Skeletal muscle cell (primary cell): ENCODE data around the gene PCMT1.
"Not testable (repeated sequence)": the region's sequence is repeated elsewhere in the genome, so short reads cannot be mapped to it uniquely, and the experiment has no call there.

Source experiments
- DNase-seq: peaks from one replicate; pipeline ENCODE4 v3.0.0-alpha.2; 2010; ENCODE audit warnings: low read depth
- H3K4me3 ChIP-seq: 2 replicates; pipeline ENCODE4 v1.5.1; 2011; ENCODE audit warnings: low read depth, mild to moderate bottlenecking, control low read depth, low read length, moderate library complexity

The PCMT1 gene

DNA sequence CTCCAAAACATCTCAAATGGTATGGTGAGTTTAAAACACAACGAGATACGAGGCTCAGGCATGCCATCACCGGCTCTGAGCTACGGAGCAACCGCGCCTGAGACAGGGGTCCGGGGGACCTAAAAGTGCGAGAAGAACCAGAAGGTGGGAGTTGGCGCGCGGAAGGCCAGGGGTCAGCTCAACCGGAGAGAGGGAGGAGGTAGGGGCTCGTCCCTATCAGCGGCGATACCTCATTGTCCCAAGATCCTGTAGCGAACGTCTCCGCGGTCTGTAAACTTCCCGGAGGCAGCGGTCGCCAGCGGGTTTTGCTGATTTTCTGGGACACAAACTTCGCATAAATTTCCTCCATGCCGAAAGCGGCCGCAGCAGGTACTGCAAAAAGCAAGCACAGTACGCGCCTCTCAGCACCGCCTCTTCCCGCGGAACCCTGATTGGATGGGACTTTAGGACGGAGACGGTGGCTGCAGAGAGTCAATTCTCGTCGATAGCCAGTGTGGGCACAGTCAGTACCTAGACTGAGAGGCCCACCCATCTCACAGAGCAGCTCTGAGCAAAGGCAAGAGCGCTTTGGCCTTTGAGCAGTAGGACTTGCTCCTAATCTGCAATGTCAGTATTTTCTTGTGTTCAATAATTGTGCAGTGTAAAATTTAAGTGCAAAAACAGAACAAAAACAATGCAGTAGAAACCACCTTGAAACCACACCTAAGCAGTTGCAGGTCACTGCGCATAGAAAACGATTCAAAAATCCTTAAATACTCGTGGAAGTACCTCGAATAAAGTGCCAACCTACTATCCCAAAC lies 3.2 kb upstream of the PCMT1 start, which contains the start of gene NUP43:
NUP43 (minus strand) TSS at position 383 of the 800 bp plus-strand sequence; CDS start at position 349, 34 bp downstream.
- DNase-seq, result peak; percentile 82
- peak within 1 kb of the TSS; percentile 94 for H3K4me3 ChIP-seq

GRCh38 chr6:149749082-149749593 lies 403 bp upstream of the PCMT1 start:
- peak overlapping the region; percentile 100 for H3K4me3 ChIP-seq
- DNase-seq, result not testable (repeated sequence)

GRCh38 chr6:149750136-149750609 lies 632 bp downstream of the PCMT1 start:
- no peak for DNase-seq
- peak overlapping the region; percentile 100 for H3K4me3 ChIP-seq

GRCh38 chr6:149751239-149751638 lies 1.7 kb downstream of the PCMT1 start:
- DNase-seq, result no peak
- H3K4me3 ChIP-seq, result no peak overlapping the region

DNA sequence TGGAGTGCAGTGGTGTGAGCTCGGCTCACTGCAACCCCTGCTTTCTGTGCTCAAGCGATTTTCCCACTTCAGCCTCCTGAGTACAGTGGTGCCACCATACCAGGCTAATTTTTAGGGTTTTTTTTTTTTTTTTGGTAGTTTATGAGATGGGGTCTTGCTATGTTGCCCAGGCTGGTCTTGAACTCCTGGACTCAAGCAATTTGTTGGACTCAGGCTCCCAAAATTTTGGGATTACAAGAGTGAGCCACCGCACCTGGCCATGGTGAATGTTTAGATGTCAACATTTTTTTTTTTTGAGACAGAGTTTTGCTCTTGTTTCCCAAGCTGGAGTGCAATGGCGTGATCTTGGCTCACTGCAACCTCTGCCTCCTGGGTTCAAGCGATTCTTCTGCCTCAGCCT lies 2.4 kb downstream of the PCMT1 start:
- DNase-seq, H3K4me3 ChIP-seq: not testable (repeated sequence)

DNA sequence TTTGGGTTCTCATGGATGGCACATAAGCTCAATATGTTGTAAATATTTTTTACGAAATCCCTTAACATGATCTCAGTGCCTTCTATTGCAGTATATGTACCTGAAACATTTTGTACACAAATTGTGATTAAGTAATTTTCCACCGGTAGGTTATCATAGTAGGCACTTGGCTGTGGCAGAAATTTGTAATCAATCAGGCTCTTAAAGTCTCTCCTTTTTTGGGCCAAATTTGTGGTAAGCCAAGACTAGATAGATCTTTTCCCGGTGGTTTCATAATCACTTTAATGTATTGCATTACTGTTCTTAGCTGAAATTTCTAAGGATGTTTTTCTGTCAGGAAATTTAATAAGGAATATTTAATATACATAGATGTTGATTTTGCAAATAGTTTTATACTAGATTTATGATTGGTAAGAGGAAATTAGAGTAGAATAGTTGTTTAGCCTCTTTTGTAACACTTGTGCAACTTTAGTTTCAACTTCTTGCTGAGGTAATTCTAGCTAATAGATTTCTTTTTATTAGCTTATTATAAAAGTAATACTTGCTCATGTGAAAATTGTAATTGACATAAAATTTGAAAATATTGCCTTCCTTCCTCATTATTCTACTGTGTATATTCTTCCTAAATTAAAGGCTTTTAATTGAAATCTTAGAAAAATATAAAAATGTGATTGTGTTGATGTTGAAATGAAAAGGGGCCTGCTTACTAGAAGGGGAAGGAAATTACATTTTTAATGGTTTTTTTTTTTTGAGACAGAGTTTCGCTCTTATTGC lies 3.2 kb downstream of the PCMT1 start:
- DNase-seq, result no peak
- no peak overlapping the region for H3K4me3 ChIP-seq

DNA sequence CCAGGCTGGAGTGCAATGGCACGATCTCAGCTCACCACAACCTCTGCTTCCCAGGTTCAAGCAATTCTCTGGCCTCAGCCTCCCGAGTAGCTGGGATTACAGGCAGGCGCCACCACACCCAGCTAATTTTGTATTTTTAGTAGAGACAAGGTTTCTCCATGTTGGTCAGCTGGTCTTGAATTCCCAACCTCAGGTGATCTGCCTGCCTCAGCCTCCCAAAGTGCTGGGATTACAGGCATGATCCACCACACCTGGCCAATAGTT lies 3.8 kb downstream of the PCMT1 start:
- H3K4me3 ChIP-seq, result not testable (repeated sequence)

GRCh38 chr6:149754548-149754947 lies 5.0 kb downstream of the PCMT1 start:
- H3K4me3 ChIP-seq, result no peak overlapping the region
- DNase-seq, result no peak

More for the DNA sequence above, 3.8 kb downstream of the PCMT1 start:
- DNase-seq, result not testable (repeated sequence)

GRCh38 chr6:149755300-149756260 lies 6.0 kb downstream of the PCMT1 start:
- no peak overlapping the region for H3K4me3 ChIP-seq
- DNase-seq, result no peak

DNA sequence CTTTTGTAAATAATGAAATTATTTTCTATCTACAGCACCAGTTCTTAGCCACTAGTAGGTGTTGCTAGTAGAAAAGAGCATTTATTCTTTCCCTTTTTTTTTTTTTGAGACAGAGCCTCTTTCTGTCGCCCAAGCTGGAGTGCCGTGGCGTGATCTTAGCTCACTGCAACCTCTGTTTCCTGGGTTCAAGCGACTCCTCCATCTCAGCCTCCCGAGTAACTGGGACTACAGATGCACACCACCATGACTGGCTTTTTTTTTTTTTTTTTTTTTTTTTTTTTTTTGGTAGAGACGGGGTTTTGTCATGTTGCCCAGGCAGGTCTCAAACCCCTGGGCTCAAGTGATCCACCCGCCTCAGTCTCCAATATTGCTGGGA lies 6.7 kb downstream of the PCMT1 start:
- DNase-seq, result no peak
- no peak overlapping the region for H3K4me3 ChIP-seq

DNA sequence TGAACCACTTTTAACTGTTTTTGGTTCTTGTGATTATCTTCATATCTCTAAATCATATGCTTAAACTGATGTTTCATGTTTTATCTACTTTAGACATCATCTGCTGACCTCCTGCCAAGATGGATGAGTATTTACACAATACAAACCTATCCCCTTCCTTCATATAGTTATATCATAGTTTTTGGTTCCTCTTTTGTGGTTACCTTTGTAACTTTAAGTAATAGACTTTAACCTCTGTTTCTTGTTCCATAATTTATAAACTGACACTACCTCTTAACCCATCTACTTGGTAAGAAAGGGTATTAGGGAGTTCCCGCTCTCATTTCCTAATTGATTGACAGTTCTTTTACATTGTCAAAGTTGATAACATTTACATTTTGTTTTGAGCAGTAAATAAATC lies 11.9 kb downstream of the PCMT1 start:
- no peak for DNase-seq
- no peak overlapping the region for H3K4me3 ChIP-seq

DNA sequence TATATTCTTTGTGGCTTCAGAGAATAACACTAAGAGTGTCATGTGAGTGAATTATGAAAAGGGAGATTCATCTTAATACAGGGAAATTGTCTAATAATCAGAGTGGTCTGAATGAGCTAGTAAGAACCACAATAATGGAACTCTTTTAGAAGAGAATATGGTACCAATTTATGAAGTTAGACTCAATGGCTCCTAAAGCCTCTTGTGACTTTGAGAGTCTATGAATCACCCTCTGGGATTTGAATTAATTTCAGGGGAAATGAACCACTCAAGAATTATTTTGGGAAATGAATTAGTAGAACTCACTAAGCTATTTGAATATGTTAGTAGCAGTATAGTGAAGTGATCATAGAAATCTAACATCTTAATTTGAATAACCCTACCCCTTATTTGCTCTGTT lies 14.3 kb downstream of the PCMT1 start:
- no peak overlapping the region for H3K4me3 ChIP-seq
- no peak for DNase-seq

DNA sequence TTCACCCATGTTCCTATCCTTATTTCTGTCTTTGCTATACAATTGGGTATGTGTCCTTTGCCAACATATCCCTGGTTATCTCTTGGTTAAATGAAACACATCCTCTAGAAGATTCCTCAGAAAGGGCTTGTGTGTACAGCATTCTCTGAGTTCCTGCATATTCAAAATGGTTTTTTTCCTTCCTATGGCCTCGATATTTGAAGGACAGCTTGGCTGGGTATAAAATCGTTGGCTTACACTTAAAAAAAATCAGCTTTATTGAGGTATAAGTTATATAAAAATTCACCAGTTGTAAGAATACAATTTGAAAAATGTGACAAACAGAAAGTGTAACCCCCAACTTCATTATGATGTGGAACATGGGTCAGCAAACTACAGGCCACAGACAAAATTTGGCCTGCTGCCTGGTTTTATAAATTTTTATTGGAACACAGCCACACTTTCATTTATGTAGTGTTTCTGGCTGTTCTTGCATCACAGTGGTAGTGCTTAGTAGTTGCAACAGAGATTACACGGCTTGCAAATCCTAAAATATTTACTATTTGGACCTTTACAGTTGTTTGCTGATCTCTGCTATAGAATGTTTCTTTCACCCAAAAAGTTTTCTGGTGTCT lies 16.7 kb downstream of the PCMT1 start:
- peak; percentile 70 for DNase-seq

GRCh38 chr6:149769676-149770075 lies 20.1 kb downstream of the PCMT1 start:
- no peak for DNase-seq

More for the DNA sequence above, 16.7 kb downstream of the PCMT1 start:
- H3K4me3 ChIP-seq, result no peak overlapping the region

DNA sequence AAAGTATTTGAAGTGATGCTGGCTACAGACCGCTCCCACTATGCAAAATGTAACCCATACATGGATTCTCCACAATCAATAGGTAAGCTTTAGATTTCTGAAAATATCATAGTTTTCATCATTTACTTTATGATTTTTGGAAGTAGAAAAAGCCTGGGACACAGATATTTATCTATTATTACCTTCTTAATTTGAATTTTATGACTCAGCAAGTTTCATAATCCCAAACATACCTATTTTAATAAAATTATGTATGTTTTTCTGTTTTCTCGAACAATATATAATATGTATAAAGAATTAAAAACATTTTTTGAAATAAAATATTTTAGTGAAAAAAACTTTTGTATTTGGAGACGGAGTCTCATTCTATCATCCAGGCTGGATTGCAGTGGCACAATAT lies 21.6 kb downstream of the PCMT1 start:
- H3K4me3 ChIP-seq, result no peak overlapping the region
- no peak for DNase-seq

More at GRCh38 chr6:149769676-149770075, 20.1 kb downstream of the PCMT1 start:
- no peak overlapping the region for H3K4me3 ChIP-seq

DNA sequence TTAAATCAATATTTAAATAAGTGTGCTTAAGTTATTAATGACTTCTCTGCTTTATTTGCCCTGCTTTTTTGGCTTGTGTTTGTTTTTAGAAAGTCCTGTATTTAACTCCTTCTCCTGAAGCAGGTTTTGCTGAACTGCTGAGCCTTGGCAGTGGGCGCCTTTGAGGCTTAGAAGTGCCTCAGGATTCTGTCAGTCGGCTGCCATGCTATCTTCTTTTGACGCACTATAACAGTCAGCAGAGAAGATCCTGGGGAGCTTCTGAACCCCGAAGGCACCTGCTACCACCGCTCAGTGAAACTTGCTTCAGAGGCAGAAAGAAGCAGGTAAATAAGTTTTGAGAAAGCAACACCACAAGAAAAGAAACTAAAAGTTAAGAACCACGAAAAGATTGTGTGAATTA lies 22.4 kb downstream of the PCMT1 start:
- DNase-seq, result no peak
- H3K4me3 ChIP-seq, result no peak overlapping the region

DNA sequence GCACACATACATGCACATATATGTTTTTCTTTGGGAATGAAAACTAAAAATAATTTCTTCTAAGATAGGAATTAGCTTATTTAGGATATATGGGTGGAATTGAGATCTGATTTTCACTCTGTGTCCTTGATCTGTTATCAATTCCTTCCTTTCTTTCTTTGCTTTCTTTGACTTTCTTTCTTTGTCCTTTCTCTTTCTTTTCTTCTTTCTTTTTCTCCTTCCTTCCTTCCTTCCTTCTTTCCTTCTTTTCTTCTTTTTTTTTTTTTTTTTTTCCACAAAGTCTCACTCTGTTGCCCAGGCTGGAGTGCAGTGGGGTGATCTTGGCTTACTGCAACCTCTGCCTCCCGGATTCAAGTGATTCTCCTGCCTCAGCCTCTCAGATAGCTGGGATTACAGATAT lies 28.1 kb downstream of the PCMT1 start:
- no peak overlapping the region for H3K4me3 ChIP-seq
- no peak for DNase-seq

DNA sequence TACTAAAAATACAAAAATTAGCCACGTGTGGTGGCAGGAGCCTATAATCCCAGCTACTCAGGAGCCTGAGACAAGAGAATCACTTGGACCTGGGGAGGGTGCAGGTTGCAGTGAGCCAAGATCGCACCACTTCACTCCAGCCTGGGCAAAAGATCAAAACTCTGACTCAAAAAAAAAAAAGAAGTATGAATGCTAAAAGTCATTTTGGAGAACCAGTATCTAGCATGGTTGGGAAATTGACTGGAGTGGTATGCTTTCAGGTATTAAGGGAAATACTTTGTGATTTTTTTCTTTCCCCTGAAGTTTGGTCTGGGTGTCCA lies 30.1 kb downstream of the PCMT1 start:
- DNase-seq, result no peak

GRCh38 chr6:149781715-149782114 lies 32.2 kb downstream of the PCMT1 start:
- no peak for DNase-seq
- no peak overlapping the region for H3K4me3 ChIP-seq

More for the DNA sequence above, 30.1 kb downstream of the PCMT1 start:
- H3K4me3 ChIP-seq, result no peak overlapping the region
